HUDEP-2 (cell line): Measurements from ENCODE around the gene ELK3.

Experiments used
- DNase-seq, 76 experiments: peaks; one replicate each; lab custom pipeline; 2025; ENCODE audit not compliant: unreplicated experiment in 76 of 76; lab: John Stamatoyannopoulos, UW

The ELK3 gene

DNA sequence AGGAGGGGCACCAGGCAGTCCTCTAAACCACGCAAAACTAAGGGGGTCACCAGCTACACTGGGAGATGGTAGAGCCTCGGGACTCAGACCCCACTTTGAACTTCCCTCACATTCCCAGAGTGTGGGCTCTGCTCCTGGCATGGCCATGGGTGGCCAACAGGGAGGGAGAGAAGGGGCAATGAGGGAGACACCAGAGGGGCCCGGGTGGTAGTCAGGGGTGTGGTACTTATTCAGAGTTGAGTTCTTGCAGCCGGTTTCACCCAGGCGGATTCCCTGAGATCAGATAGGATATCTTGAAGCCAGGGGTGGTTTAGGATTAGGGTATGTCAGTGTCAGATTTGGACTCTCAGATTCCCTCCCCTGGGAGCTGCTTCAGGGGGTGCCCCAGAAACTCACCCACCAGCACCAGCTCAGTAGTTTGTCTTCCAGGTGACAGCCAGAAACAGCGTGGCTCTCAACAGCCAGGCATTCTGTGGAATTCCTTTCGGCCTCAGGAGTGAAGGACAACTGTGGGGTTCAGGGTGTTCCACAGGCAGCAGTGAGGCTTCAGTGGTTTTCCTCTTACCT is 56.0 kb downstream of the ELK3 start:
- no peak for DNase-seq

DNA sequence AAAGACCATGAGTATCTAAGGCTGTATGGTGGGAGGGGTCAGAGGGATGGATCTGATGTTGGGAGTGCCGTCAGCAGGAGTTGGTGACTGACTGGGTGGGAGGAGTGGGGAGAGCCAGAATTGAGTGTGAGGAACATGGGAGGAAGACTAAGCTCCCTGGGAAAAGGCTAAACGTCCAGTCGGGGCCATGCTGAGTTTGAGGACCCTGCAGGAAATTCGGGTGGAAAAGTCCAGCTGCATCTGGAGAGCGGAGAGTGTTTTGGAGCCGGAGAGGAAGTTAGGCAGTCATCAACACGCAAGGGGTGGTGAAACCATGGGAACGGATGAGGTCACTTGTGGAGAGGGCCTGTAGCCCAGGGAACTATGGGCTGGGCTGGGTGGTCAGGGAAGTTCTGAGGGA is 60.9 kb downstream of the ELK3 start:
- no peak for DNase-seq

DNA sequence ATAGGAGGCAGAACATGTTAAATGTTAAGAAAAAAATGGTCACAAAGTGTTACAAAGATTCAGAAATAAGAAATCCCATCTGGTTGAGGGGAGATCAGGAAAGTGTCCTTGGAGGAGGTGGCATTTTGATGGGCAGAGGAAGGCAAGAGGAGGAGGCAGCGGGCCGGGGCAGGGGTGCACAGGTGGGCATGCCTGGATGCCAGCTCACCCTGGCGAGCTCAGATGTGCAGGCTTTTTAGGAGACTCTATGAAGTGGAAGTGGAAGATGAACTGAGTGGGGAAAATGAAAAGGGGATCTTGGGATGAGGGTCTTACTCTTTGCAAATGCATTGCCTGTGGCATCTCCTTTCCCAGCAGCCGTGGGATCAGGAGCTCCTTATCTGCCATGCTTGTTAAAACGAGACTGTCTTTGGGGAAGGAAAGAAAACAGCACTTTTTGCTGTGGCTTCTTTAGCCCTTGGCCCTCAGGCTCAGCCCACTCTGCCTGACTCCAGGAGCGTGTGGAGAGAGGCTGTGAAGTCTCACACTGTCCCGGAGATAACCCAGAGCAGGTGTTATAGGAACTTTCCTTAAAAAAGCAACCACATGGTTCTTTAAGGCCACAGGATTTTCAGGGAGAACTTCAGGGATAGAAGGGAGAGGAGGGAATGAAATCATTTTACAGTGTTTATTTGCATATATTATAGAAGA is 62.6 kb downstream of the ELK3 start:
- no peak for DNase-seq

DNA sequence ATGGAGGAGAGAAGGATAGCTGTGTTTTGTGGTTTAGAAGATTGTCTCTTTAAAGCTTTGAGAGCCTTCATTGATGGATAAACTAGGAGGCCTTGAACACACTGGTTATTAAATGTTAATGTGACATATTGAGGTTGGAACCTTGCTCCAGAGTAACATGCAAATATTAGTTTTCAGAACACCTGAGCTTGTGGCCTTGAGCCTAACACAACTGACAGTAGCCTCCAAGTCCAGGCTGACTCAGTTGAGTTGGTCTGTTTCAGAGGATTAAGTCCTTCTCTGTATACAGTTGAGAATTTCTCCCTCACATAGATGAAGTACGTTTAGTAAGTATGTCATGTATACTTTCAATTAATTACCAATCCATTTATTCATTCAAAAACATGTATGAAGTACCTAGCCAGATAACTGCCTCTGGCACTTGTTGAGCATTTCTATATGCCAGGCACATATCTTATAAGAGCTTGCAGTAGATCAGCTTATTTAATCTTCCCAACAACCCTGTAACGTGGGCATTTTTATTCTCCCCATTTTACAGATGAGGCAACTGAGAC is 63.5 kb downstream of the ELK3 start:
- DNase-seq: no peak

DNA sequence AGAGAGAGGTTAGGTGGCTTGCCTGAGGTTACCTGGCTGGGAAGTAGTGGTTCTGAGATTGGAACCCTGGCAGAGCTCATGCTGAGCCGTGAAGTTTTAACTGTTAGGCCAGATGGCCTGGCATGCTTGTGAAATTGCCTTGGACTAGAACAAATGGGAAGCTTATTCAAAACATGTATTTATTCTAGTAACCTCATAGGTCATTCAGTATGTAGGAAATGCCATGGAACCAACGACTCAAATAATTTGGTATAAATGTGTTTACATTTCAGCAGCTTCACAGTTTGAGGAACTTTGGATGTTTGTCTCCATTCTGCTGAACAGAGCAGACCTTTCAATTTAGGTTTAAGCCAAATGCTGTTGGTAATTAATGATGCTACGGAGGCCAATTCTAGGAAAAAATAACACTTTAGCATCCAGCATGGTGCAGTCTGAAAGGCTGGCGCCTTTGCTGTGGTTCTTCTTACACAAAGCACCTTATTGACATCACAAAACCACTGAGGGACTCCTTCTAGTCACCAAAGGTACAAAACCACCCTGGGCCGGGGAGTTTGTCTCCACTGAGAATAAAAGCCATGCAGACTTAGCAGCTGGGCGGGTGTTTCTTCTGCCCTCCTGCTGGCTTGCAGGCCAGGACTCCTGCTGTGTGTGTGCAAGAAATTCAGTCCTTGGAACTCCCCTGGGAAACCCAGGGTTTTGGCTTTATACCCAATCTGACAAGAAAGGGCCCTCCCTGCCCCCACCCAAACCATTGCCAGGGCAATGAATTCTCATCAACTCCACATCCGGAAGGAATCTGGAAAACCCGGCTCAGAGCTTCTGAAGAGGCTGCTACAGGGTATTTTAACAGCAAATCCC is 64.2 kb downstream of the ELK3 start:
- DNase-seq: no peak

DNA sequence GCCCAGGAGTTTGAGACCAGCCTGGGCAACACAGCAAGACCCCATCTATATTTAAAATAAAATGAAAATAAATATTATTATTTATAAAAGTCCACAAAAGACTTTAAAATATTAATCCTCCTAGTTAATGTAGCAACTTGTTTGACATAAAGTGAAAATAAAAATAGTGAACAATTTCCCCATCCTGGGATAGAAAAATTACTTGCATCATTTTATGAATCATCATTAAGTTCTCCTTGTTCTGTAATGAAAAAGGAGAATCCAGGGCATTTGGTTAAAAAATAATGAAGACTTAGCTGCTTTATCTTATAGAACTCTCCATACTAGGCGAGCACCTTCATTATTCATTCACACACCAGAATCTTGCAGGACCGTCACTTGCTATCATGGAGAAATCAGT is 66.1 kb downstream of the ELK3 start:
- DNase-seq: no peak

DNA sequence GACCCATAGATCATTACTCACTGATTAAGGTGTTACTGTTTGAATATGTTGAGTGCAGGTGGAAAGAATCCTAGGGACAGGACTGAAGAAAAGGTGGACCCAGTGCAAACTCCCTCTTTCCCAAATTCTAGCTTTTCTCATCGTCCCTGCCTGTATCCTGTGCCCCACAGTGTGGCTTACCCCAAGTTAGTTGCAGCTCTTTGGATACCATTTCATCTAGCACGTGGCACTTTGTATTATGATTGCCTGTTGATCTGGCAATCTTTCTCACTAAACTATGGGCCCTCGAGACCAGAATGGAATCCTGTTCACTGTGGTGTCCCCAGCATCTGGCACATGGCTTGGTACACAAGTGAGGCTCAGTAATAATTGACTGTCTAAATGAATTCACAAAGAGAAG is 66.5 kb downstream of the ELK3 start:
- no peak for DNase-seq

DNA sequence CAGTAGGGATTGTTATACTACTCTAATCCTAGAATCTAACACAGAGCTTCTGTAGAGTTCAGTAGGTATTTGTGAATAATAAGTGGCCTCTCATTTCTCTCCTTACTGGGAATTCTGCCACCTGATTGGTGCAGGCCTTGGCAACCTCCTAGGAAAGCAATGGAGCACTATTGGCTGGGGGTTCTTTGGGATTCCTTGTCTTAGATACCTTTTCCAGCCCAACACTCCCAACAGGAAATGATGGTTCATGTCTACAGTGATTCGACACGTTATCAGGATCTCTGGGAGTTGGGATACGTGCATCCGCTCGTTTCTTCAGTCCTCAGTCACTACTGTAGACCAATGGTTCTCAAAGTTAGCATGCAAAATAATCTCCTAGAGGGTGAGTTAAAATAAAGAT is 67.4 kb downstream of the ELK3 start:
- DNase-seq: no peak

DNA sequence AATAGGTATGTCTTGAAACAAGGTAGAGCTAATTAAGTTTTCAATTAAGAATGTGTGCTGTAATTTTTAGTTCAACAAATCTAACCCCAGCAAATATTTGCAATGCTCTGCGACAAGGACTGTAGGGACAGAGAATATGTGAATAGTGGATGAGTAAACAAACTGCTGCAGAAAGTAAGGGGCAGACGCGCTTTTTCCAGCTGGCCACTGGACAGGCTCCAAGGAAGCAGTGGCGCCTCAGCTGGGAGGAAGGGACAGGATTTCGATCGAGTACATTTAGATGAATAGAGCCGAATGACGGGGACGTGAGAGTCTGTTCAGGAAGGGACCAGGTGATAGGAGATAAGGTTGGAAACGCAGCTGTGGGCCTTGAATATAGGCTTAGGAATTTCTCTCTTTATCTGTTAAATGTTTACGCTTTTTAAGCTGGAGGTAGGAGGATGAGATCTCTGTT is 69.3 kb downstream of the ELK3 start:
- no peak for DNase-seq

DNA sequence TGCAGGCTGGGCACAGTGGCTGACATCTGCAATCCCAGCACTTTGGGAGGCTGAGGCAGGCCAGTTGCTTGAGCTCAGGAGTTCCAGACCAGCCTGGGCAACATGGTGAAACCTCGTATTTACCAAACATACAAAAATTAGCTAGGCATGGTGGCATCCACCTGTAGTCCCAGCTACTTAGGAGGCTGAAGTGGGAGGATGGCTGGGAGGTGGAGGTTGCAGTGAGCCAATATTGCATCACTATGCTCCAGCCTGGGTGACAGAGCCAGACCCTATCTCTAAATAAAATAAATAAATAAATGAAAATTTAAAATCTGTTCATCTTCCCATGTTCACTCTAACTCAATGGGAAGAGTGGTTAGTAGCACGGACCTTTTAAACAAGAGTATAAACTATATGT is 71.2 kb downstream of the ELK3 start:
- no peak for DNase-seq

DNA sequence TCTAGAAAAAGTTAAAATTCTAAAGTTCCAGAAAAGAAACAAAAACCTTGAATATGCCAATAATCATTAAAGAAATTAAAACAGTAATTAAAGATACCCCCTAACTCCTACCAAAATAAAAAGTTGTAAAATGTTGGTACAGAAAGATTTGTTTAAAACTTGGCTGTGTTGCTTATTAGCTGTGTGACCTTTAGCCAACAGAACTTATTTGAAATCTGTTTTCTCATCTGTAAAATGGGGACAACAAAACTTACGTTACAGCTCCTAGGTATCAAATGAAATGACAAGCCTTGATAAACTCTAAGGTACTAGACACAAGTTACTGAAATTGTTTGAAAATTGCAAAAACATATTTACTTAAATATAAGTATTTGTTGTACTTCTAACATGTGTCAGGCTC is 71.7 kb downstream of the ELK3 start:
- no peak for DNase-seq

DNA sequence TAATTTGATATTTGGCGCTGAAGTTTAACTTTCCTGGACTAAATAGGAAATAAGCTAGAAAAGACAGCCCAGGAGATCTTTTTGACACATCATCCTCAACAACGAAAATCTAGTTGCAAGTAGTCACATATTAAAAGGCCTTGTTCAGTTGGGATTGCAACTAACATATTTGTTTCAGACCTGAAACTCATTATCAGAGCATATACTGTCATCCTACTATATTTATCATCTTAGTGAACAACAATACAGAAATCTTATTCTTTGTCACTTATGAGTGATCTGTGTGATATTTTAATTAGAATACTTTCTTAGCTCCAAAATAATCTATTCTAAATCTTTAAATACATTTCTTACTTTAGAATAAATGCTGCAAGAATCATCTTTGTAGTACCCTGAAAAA is 72.1 kb downstream of the ELK3 start:
- DNase-seq: no peak

DNA sequence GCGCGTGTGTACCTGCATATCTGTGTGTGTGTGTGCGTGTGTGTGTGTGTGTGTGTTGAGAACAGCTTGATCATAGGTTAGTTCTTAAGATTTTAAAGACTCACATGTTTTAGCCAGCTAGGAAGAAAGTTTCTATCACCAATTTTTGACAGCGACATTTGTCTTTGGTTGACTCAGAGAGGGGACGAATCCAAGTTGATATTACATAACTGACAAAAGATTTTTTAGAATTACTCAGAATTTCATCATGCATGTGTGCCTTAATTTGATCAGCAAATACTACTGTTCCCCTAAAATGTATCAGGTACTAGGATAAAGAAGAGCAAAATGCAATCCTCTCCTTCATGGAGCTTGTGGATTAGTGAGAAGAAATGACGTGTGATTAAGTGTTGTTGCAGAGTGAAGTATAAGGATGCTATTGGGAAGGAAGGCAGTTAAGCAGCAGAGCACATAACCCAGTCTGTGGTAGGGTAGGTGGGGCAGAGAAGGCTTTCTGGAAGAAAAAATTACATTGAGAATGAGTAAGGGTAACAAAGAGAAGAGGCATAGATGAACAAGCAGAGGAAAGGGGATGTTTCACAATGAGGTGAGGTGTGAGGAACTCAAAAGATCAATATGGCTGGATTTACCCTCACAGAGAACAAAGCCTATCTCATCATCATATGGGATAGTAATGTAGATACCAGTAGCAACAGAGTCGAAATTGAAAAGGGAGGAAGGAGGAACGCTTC is 77.5 kb downstream of the ELK3 start:
- no peak for DNase-seq

DNA sequence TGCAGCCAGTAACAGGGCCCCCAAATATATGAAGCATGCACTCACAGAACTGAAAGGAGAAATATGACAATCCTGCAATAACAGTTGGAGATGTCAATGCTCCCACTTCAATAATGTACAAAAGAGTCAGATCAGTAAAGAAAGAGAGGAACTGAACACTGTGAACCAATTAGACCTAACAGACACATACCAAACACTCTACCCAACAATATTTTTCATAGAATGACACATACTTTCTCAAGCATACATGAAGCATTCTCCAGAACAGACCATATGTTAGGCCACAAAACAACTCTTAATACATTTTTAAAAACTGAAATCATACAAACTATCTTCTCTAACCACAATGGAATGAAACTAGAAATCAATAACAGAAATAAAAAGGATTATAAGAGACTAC is 80.2 kb downstream of the ELK3 start:
- DNase-seq: no peak

DNA sequence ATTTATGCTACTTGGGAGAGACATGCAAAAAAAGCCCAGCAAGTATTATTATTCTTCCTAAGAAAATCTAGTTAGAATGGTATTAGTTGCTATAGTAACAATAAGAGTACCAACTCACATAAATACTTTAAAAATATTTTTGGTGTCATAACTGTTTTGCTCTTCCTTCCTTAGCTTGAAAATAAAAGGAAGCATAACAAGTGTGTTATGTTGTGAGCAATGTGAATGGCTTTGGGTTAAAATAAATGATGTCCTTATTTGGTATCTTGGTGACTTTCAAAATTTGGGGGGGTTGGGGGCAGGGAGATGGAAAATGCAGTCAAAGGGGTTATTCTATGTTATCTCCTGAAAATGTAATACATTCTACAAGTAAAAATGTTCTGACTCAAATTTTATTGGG is 91.0 kb downstream of the ELK3 start:
- DNase-seq: no peak

DNA sequence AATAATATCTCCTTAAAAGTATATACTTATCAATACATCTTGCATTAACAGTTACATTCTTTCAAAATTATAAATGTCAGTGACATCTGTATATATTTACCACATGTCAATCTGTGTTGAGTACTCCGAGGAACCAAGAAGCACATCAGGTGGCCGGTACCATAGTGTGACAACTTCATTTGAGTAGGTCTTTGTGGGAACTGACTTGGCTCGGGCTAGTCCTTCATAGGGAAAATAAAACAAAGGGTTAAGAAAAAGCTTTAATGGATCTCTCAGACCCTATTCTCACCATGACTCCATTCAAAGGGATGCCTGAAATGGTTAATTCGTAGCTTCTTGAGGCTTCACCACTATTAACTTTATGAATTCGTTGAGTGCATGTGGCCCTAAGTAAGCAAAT is 94.9 kb downstream of the ELK3 start:
- no peak for DNase-seq

DNA sequence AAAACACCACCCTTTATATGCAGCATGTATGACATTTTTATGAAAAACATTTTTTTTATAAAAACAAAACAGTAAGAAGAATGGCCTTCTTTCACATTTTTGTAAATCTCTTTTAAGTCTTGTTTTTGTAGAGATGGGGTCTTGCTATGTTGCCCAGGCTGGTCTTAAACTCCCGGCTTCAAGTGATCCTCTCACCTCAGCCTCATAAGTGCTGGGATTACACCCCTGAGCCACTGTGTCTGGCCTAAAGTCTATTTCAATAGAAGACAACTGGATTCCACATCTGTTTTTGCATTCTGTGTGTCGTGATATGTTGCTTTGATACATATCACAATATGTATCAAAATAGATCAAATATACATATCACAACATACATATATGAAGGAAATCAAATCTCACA is 98.9 kb downstream of the ELK3 start:
- no peak for DNase-seq

DNA sequence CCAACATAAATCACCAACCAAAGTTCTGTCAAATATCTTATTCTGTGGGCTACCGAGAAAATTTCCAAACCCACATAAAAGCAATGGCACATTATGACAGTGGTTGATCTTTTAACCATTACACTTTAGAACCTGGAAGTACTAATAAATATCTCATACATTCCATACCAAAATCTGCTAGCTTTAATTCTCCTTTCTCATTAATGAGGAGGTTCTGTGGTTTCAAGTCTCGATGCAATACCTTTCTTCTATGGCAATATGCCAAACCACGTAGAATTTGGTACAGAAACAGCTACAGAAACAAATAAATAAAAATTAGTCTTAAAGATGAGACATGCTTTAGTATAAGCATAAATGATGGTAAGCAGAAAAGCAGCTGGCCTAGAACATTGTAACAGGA is 100.7 kb downstream of the ELK3 start:
- no peak for DNase-seq

DNA sequence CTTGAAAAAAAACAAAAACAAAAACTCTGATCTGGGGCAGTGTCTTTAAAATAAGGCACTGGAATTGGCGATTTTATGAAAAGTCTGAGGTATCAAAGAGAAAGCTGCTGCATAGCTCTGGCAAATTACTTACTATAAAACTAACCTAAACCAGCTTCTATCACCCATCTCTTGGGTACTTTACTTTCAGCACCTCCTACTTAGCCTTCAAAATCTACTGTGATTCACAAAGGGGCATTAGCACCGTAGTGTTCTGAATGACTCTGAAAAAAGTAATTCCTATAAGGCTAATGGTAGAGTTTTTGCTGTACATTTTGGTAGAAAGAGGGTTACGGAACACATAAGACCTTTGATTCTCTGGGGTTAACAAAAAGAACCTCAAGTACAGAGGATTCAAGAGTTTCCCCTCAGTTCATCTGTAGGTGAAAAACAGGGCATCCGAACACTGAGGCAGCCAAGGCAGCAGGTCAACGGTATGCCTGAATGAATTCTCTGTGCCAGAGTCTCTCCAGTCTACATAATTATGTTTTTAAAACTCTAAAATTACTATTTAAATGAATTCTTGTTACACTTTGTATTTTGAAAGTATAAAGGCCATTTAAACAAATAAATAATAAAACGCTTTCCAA is 101.5 kb downstream of the ELK3 start:
- DNase-seq: no peak

DNA sequence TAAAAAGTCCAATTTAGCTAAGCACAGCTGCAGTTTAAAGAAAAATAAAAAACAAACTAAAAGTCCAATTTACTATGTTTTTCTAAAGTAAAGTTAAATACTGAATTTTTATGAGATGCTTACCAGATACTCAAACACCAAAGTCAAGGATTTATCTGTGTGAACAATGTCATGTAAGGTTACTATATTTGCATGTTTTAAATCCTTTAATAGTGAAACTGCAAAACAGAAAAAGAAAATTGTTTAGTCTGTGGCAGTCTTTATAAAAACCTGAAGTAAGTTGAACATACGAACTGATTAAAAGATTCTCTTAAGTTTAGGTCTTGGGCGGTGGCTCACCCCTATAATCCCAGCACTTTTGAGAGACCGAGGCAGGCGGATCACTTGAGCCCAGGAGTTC is 103.3 kb downstream of the ELK3 start:
- no peak for DNase-seq

DNA sequence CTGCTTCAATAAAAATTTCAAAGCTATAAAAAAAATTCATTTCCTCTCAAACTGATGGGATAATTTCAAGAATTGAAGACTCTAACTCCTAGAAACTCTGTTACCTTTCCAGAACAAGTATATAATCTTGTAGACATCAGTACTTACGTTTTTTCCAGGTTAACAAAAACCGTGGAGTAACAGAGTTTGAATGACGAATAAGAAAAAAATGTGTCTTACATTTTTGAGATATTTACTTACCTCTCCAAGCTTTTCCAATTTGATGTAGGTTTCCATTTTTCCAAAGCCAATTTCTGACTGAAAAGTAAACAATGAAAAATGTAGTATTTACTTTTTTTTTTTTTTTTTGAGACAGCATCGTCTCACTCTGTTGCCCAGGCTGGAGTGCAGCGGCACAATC is 105.9 kb downstream of the ELK3 start:
- DNase-seq: no peak
